Sigmoid colon (tissue), 7 donors: ENCODE results near the gene SPINK8. TPM values are rescaled to one million over a fixed set of nuclear protein-coding genes. Genes with fewer than 3 reads are reported as not detected.

Experiments
- DNase-seq: peaks from one replicate; pipeline ENCODE4 v3.0.0-alpha.2; 2019
- H3K27ac ChIP-seq, 4 donors: fragments of 200-600 bp; sonication (generic); one replicate each; pipeline ENCODE4 v1.5.1; 2016 to 2019; ENCODE audit warnings: mild to moderate bottlenecking in 1 of 4
- H3K27me3 ChIP-seq, 3 donors: fragments of 200-600 bp; sonication (generic); one replicate each; pipeline ENCODE4 v1.5.1; 2019; ENCODE audit warnings: mild to moderate bottlenecking in 1 of 3
- H3K36me3 ChIP-seq, 4 donors: fragments of 200-600 bp; sonication (generic); one replicate each; pipeline ENCODE4 v1.5.1; 2016 to 2019
- H3K4me1 ChIP-seq, 4 donors: fragments of 200-600 bp; sonication (generic); one replicate each; pipeline ENCODE4 v1.5.1; 2017 to 2019
- H3K4me3 ChIP-seq, 4 donors: fragments of 200-600 bp; sonication (generic); one replicate each; pipeline ENCODE4 v1.5.1; 2017 to 2019; ENCODE audit warnings: mild to moderate bottlenecking in 2 of 4, moderate library complexity in 1 of 4
- H3K9me3 ChIP-seq, 4 donors: fragments of 200-600 bp in 3 of 4; sonication (generic) in 3 of 4; one replicate each; pipeline versions ENCODE4 v1.5.1 to v1.6.1; 2013 to 2019
- CTCF ChIP-seq, 4 experiments: fragments of 450-650 bp in 3 of 4; fragments of 200-600 bp in 1 of 4; IDR thresholded peaks; one replicate each; pipeline ENCODE4 v1.5.1; 2016 to 2019; ENCODE audit warnings: antibody characterized with exemption in 4 of 4, mild to moderate bottlenecking in 3 of 4, moderate library complexity in 2 of 4
- EP300 ChIP-seq, 4 donors: sonication (generic); formaldehyde crosslinking; IDR thresholded peaks; one replicate each; pipeline ENCODE4 v1.6.1; 2017; ENCODE audit warnings: antibody characterized with exemption in 4 of 4
- POLR2A ChIP-seq, 2 donors: fragments of 450-650 bp; IDR thresholded peaks; one replicate each; pipeline ENCODE4 v1.6.1; 2016; ENCODE audit warnings: antibody characterized with exemption in 2 of 2, mild to moderate bottlenecking in 2 of 2, moderate library complexity in 2 of 2
- POLR2AphosphoS5 ChIP-seq, 4 donors: sonication (generic); formaldehyde crosslinking; IDR thresholded peaks; one replicate each; pipeline ENCODE4 v1.6.1; 2017; ENCODE audit warnings: antibody characterized with exemption in 4 of 4
- WGBS, 2 donors: extraction: QIAGEN DNeasy Blood & Tissue Kit; methylation state at CpG; one replicate each; pipeline ENCODE4 v1.1.7; 2013; 5-methylcytosine and 5-hydroxymethylcytosine counted together
- intact Hi-C: fragments of 100-400 bp; cut with DNase I; formaldehyde crosslinking; loops from one replicate; pipeline ENCODE4 v1.15.1; 2023
- polyA plus RNA-seq, 3 donors: library from polyadenylated mRNA; stranded (reverse); fragments of 200-250 nt; gene quantifications; one replicate each; pipeline ENCODE4 v1.2.3, GENCODE V29; 2013
- total RNA-seq, 4 donors: library from RNA; depleted of rRNA; stranded (reverse); fragments of >200 nt; gene quantifications; one replicate each; pipeline ENCODE4 v1.1.0, GENCODE V29; 2016
- donor health status: healthy with polysubstance abuse.
- donor health status: Bipolar disorder and iron deficiency.
- donor health status: healthy.

Gene SPINK8
- total and polyA plus RNA-seq, 7 donors = not detected

DNA sequence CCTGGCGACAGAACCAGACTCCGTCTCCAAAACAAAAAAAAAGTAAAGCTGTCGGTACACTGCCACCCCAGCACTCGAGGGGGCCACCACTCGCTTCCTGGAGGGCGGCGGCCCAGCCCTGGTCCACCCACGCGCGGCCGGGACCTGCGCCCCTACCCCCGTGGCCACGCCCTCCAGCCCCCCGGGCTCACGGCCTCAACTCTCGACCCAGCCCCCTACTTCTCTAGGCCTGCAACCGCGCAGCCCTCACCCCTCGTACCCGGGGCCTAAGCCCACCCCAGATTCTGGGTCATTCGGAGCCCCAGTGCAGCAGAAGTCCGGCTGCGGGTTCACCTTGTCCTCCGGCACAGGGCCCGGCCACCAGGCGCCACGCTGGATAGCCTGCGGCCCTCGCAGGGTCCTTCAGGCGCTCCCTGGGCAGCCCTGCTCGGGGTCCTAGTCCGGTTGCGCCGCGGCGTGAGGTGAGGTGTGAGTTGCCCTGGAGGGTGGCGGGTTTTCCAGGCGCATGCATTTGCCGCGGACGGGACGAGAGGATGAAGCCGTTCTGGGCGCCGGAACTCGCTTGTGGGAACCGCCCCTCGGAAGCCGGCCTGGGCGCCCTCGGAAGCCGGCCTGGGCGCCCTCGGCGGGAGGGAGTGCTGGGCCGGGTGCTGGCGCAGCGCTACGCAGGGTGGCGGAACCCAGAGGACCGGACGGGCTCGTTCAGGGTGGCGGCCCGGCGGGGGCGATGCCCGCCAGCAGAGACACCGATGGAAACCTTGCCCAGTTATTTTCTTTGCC, 32.3 kb downstream of the SPINK8 start, which contains the start of gene NME6:
Gene NME6 (minus strand): TSS at position 348 of the 780 bp plus-strand sequence.
- 0% methylated on average over 70 of the region's 70 CpGs for WGBS, 2 donors
- Histone ChIP-seq H3K4me3 (peak within 1 kb of the TSS; percentile 71 to 94 (median 80)), H3K27ac (peak within 1 kb of the TSS; percentile 94 to 98 (median 97)), H3K27me3 (no peaks in the 10 kb centered on the region), H3K4me1 (peaks cover 0 to 27% (median 15%) of the 10 kb centered on the region in 4 donors), H3K36me3 (peaks cover 7 to 22% (median 11%) of the 10 kb centered on the region in 4 donors), H3K9me3 (no peaks in the 10 kb centered on the region)
- DNase-seq = peak; percentile 94
- TF ChIP-seq CTCF (IDR thresholded peaks at IDR 0.05) (no peak), EP300 (IDR thresholded peaks at IDR 0.05) (no peak), POLR2A (IDR thresholded peaks at IDR 0.05) (peak; percentile 36 to 71), POLR2AphosphoS5 (IDR thresholded peaks at IDR 0.05) (peak; percentile 77 to 88 (median 87))
- intact Hi-C loops = loop anchor here (2.0 kb wide), 1 partner anchor 140 kb away; the partner anchor contains the start of genes CCDC51 and TMA7

DNA sequence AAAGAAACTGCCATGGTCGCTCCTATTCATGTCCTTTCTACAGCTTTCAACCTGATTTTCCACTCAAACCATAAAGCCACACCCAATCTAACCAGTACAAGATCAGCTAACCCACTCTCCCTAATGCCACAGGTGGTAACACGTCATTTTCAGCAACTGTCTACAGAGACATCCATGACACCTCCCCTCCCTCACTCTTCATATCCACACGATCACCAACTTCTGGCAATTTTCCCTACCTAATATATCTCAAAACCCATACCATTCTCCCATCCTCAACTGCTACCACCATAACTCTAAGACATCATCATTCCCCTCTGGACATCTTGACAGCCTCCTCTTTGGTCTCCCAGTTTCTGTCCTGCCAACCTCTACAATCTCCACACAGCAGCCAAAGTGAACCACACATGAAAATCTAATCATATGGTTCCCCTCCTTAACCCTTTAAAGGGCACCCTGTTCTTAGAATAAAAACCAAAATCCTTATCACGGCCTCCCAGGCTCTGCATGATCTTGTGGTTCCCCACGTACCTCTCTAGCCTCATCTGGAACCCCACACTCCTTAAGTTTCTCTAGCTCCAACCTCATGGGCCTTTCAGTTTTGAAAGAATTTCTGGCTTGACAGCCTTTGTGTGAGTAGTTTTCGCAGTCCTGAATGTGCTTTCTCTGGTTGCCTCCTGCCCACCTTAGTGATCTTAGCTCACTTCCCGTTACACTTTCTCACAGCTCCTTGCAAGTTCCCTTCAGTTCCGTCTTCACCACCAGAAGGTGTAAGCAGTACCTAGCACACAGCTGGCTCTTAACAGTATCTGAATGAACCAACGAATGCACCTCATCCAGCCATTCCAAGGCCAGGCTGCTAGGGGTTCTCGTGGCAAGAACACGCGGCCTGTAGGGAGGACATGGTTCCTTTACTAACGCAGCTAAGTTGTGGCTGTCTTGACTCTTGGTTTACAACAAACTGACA, 33.4 kb downstream of the SPINK8 start:
- Histone ChIP-seq H3K4me3 (peak overlapping the region; percentile 71 to 94 (median 80)), H3K4me1 (peaks cover 0 to 27% (median 15%) of the 10 kb centered on the region in 4 donors), H3K27ac (peak overlapping the region; percentile 94 to 98 (median 97)), H3K36me3 (peaks cover 7 to 34% (median 18%) of the 10 kb centered on the region in 4 donors), H3K27me3 (no peaks in the 10 kb centered on the region), H3K9me3 (no peaks in the 10 kb centered on the region)
- TF ChIP-seq POLR2A (IDR thresholded peaks at IDR 0.05) = no peak
- no peak for TF ChIP-seq POLR2AphosphoS5 (IDR thresholded peaks at IDR 0.05)
- no peak for TF ChIP-seq CTCF (IDR thresholded peaks at IDR 0.05)
- no peak for TF ChIP-seq EP300 (IDR thresholded peaks at IDR 0.05)
- intact Hi-C loops = loop anchor here (2.0 kb wide), 1 partner anchor 141 kb away; the partner anchor contains the start of genes CCDC51 and TMA7
- WGBS, 2 donors = 58 to 81% methylated on average over 13 of the region's 13 CpGs
- DNase-seq = no peak

- H3K36me3 ChIP-seq = peaks cover 14 to 61% (median 26%) of the 10 kb centered on the region in 4 donors
- no peaks in the 10 kb centered on the region for H3K9me3 ChIP-seq
- no peaks in the 10 kb centered on the region for H3K27me3 ChIP-seq
- no peak overlapping the region for H3K4me3 ChIP-seq
- DNase-seq = no peak
- 94 to 96% methylated on average over 5 of the region's 5 CpGs for WGBS, 2 donors
- peaks cover 0 to 24% (median 15%) of the 10 kb centered on the region in 4 donors for H3K4me1 ChIP-seq
- H3K27ac ChIP-seq = no peak overlapping the region
- TF ChIP-seq CTCF (IDR thresholded peaks at IDR 0.05) = no peak
- TF ChIP-seq POLR2A (IDR thresholded peaks at IDR 0.05) = no peak
- TF ChIP-seq POLR2AphosphoS5 (IDR thresholded peaks at IDR 0.05) = no peak
- no peak for TF ChIP-seq EP300 (IDR thresholded peaks at IDR 0.05)
- intact Hi-C loops = no loop called here
Observed at GRCh38 chr3:48297111-48297810, 36.2 kb downstream of the SPINK8 start.

- no peaks in the 10 kb centered on the region for H3K27me3 ChIP-seq
- H3K27ac ChIP-seq = no peak overlapping the region
- WGBS, 2 donors = 96% methylated on average over 4 of the region's 4 CpGs
- no peak for DNase-seq
- intact Hi-C loops = no loop called here
- H3K4me1 ChIP-seq = peaks cover 0 to 18% (median 15%) of the 10 kb centered on the region in 4 donors
- no peak for TF ChIP-seq CTCF (IDR thresholded peaks at IDR 0.05)
- TF ChIP-seq POLR2AphosphoS5 (IDR thresholded peaks at IDR 0.05) = no peak
- TF ChIP-seq POLR2A (IDR thresholded peaks at IDR 0.05) = no peak
- no peak for TF ChIP-seq EP300 (IDR thresholded peaks at IDR 0.05)
- H3K4me3 ChIP-seq = no peak overlapping the region
- no peaks in the 10 kb centered on the region for H3K9me3 ChIP-seq
- H3K36me3 ChIP-seq = peaks cover 14 to 67% (median 26%) of the 10 kb centered on the region in 4 donors
Observed at GRCh38 chr3:48296699-48297098, 36.8 kb downstream of the SPINK8 start.
